Stomach (tissue), 4 donors: Measurements from ENCODE around the gene RGSL1.

Experiments used
- POLR2AphosphoS5 ChIP-seq, 3 donors: sonication (generic); formaldehyde crosslinking; IDR thresholded peaks; one replicate each; pipeline ENCODE4 v1.6.1; 2016; ENCODE audit warnings: antibody characterized with exemption in 3 of 3
- TF ChIP-seq, protein P1 (sequence below), 7 experiments: fragments of 450-650 bp in 4 of 7; fragments of 200-600 bp in 3 of 7; sonication (generic) in 3 of 7; IDR thresholded peaks; one replicate each; pipeline ENCODE4 v1.5.1; 2016 to 2019; ENCODE audit warnings: antibody characterized with exemption in 7 of 7, control low read depth in 2 of 7, mild to moderate bottlenecking in 1 of 7

DNA sequence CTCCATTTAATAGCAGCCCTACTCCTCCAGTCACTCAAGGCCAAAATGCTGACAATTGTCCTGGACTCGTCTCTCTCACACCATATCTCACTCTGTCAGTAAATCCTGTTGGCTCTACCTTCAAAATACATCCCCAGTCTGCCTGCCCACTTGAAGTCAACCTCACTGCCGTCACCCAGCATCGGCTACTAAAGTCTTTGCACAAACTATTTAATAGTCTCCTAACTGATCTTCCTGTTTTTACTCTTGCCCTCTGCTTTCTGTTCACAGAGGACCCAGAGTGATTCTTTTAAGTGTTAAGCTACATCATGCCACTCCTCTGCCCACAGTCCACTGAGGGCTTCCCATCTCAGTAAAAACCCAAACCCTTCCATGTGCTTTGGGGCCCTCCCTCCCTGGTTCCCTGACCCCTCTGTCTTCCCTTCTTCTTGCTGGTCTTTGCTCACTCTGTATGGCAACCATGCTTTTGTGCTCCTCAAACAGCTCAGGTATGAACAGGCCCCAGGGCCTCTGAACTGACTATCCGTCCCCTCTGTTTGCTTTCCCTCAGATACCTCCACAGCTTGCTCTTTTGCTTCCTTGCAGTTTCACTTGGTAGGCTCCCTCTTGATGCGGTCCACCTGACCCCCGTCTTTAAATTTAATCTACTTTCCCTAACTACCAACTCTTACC lies 120.1 kb downstream of the RGSL1 start:
- TF ChIP-seq, protein P1, sequence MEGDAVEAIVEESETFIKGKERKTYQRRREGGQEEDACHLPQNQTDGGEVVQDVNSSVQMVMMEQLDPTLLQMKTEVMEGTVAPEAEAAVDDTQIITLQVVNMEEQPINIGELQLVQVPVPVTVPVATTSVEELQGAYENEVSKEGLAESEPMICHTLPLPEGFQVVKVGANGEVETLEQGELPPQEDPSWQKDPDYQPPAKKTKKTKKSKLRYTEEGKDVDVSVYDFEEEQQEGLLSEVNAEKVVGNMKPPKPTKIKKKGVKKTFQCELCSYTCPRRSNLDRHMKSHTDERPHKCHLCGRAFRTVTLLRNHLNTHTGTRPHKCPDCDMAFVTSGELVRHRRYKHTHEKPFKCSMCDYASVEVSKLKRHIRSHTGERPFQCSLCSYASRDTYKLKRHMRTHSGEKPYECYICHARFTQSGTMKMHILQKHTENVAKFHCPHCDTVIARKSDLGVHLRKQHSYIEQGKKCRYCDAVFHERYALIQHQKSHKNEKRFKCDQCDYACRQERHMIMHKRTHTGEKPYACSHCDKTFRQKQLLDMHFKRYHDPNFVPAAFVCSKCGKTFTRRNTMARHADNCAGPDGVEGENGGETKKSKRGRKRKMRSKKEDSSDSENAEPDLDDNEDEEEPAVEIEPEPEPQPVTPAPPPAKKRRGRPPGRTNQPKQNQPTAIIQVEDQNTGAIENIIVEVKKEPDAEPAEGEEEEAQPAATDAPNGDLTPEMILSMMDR (IDR thresholded peaks at IDR 0.05), result no peak
- TF ChIP-seq POLR2AphosphoS5 (IDR thresholded peaks at IDR 0.05), result no peak
